Endometrial microvascular endothelial cells (primary cell): ENCODE results near the gene MYO5B. TPM values are rescaled to one million over a fixed set of nuclear protein-coding genes. Genes with fewer than 3 reads are reported as not detected.

ENCODE experiments used
- in situ Hi-C: cut with HindIII; loops from 2 replicates; pipeline ENCODE4 v1.10.0; 2017; ENCODE audit warnings: low sequenced_read_pairs, low pct_unique_long_range_greater_than_20kb; ENCODE audit errors: inconsistent ontology term
- total RNA-seq: library from RNA; depleted of rRNA; stranded (reverse); fragments of >200 nt; gene quantifications from one replicate; pipeline ENCODE4 v1.2.3, GENCODE V29; 2015; ENCODE audit errors: inconsistent ontology term

MYO5B gene
- total RNA-seq, 1 donor from 2014 or later = 1.3 TPM

- in situ Hi-C loops = no loop called here
Observed at GRCh38 chr18:50000227-50000626, 194.7 kb downstream of the MYO5B start.

DNA sequence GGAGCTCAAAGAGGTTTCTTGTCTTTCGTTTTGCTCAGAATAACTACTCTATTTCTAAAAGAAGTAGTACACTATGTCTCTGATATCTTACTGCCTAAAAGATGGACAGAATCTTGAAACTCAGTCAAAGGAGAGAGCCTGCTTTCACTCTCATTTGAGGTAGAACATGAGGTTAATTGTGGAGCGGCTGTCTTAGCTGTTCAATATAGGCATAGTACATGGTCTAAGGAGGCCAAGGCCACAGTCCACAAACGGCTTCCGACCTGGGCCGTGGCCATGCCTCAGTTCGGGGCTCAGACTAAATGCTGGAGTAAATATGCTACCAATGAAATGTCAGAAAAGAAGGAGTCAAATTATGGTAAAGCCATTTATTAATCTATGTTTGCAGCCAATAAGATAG is 195.8 kb downstream of the MYO5B start:
- in situ Hi-C loops = no loop called here

- in situ Hi-C loops = no loop called here
Observed at GRCh38 chr18:49997558-49997957, 197.4 kb downstream of the MYO5B start.

DNA sequence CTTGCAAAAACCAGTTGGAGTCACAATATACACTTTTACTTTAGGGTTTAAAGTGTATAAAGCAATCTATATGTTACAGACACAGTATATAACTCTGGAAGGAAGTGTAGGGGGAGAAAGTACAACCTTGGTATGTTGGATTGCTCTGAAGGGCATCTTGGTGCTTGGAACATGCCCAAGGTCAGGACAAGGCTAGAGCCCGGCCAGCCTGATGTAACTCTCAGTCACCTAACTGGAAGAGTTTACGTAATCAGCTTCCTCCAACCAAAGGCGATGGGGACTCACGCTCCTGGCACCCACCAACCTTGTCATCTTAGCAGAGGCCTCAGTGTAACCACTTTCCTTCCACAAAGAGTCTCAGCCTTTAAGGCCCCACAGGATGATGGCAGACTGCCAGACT is 200.5 kb downstream of the MYO5B start:
- in situ Hi-C loops = no loop called here

- in situ Hi-C loops = no loop called here
Observed at GRCh38 chr18:49993299-49993698, 201.6 kb downstream of the MYO5B start.

DNA sequence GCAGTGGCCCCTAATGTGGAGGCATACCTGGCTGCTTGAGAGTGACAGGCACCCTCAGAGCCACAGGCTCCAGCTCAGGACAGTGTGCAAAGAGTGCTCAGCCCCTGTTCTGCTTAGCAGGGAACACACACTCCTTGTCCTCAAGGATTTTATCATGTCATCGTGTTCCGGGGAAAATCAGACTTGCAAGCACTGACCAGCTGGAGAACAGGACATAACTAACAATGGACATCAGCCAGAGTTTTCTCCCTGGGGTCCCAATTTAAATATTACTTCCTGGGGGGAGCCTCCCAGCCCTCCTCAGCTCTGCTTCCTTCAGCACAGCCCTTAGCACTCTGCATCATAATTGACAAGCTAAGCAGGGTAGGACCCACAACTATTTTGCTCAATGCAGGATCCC is 206.2 kb downstream of the MYO5B start:
- in situ Hi-C loops = no loop called here

- in situ Hi-C loops = no loop called here
Observed at GRCh38 chr18:49988101-49988500, 206.8 kb downstream of the MYO5B start.

DNA sequence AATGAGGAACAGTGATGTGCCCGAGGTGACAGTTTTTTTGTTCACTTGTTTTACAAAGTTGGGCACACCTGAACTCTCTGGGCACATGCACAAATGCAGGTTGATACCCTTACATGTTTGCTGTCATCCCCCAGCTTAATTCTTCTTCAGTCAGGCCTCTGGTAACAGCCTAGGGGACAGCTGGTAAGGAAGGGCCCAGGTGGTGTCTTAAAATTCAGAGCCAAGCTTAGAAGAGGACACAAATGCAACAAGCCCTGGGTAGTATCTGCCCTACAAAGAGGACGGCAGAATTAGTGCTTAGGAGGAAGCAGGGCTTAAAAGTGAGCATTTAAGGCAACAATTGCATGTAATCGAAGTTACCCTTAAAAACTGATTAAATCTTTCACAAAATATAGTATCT is 209.7 kb downstream of the MYO5B start:
- in situ Hi-C loops = no loop called here

- in situ Hi-C loops = no loop called here
Observed at GRCh38 chr18:49980896-49981295, 214.1 kb downstream of the MYO5B start.

- in situ Hi-C loops = no loop called here
Observed at GRCh38 chr18:49976795-49977560, 218.0 kb downstream of the MYO5B start.

- in situ Hi-C loops = no loop called here
Observed at GRCh38 chr18:49976001-49976400, 218.9 kb downstream of the MYO5B start.

- in situ Hi-C loops = no loop called here
Observed at GRCh38 chr18:49974079-49974478, 220.9 kb downstream of the MYO5B start.

DNA sequence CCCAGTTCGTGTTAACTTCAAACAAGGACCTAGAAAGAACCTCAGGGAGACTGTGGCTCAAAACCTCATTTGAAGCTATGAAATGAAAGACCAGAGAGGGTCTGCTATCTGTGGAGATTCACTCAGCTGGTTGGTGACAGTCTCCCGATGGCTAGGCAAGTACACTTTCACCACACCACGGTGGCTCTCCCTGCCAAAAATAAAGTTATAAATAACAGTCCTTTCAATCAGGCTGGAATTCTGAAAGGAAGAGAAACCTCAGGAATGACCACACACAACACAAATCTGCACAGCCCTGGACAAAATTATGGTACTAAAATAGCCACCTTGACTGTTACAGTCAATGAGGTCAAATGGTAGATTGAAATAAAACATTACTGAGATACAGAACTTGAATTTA is 221.4 kb downstream of the MYO5B start:
- in situ Hi-C loops = no loop called here

DNA sequence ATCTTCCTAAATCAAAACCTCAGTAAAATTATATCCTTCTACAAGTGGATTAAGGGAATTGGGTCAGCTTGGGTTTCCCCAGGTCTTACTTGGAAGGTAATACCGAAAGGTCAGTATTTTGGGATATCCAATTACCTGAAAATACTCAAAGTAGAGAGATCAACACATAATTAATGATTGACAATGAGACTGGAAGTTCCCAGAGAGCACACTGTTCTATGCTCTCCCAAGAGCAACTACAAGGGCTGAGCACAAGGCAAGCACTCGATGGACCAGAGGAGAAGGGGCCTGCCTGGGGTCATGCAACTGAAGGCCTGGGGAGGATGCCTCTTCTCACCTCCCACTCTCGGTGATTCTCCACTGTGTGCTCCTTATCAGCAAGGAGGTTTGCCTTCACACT is 222.4 kb downstream of the MYO5B start:
- in situ Hi-C loops = no loop called here

GRCh38 chr18:49971462-49971861 is 223.5 kb downstream of the MYO5B start:
- in situ Hi-C loops = no loop called here

- in situ Hi-C loops = no loop called here
Observed at GRCh38 chr18:49970319-49970718, 224.6 kb downstream of the MYO5B start.

GRCh38 chr18:49968644-49969309 is 226.2 kb downstream of the MYO5B start:
- in situ Hi-C loops = no loop called here

DNA sequence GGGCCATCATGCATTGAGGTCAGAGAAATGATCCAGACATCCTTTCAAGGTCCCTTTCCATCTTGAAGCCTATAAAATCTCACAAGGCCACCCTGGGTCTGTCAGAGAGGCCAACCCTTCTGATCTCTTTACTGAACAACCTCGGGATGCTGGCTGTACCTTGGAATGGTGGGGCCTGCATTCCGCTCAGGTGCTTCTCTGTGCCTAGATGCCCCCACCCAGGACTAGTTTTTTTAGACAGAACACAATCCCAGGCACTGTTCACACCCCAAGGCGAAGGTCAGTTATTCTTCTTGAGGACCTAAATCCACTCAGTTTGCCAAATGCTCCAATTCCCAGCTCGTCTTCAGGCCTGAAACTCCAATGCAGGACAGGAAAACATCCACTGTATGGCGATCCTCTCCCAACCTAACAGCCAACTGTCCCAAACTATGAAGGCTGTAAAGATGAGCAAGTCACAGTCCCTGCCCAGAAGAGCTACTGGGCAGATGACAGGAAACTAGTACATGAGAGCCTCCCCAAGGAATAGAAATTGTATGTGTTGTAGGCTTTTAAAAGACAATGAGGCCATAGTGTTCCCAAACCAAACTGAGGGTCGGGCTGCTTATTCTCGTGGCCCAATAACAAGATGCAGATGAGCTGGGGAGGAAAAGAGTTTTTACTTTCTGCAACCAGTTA is 227.2 kb downstream of the MYO5B start:
- in situ Hi-C loops = no loop called here

GRCh38 chr18:49967171-49967570 is 227.8 kb downstream of the MYO5B start:
- in situ Hi-C loops = no loop called here

GRCh38 chr18:49966090-49966489 is 228.9 kb downstream of the MYO5B start:
- in situ Hi-C loops = no loop called here
